Cardiac muscle cell (in vitro differentiated cells and primary cell): ENCODE data around the gene SDK2. TPM values are rescaled to one million over a fixed set of nuclear protein-coding genes. Genes with fewer than 3 reads are reported as not detected.

Experiments
- DNase-seq, 2 donors: peaks; one replicate each; pipeline versions ENCODE4 v3.0.0 to v3.0.0-alpha.2; 2010 to 2017; ENCODE audit warnings: low read depth in 1 of 2, low spot score in 1 of 2
- H3K27ac ChIP-seq: fragments of 200-600 bp; sonication (generic); 2 replicates; pipeline ENCODE4 v1.5.1; 2016
- H3K27me3 ChIP-seq: fragments of 200-600 bp; sonication (generic); 2 replicates; pipeline ENCODE4 v1.6.0; 2016; ENCODE audit warnings: control low read depth
- H3K36me3 ChIP-seq: fragments of 200-600 bp; sonication (generic); 2 replicates; pipeline ENCODE4 v1.5.1; 2016; ENCODE audit warnings: control low read depth
- H3K4me1 ChIP-seq: fragments of 200-600 bp; sonication (generic); 2 replicates; pipeline ENCODE4 v1.8.1; 2017; ENCODE audit warnings: low read depth, mild to moderate bottlenecking, mixed run types
- H3K4me3 ChIP-seq: fragments of 200-600 bp; sonication (generic); 2 replicates; pipeline ENCODE4 v1.5.1; 2016; ENCODE audit warnings: mild to moderate bottlenecking
- H3K9me3 ChIP-seq: fragments of 200-600 bp; sonication (generic); 2 replicates; pipeline ENCODE4 v1.5.1; 2017; ENCODE audit warnings: low read depth, mild to moderate bottlenecking, control low read depth
- CTCF ChIP-seq: IDR thresholded peaks from 2 replicates; pipeline ENCODE4 v1.5.1; 2012; ENCODE audit warnings: low read depth, mild to moderate bottlenecking, low read length
- polyA plus RNA-seq: library from polyadenylated mRNA; unstranded; fragments of >200 nt; fragmentation: Nextera tagmentation; extraction: Ambion mirVana; gene quantifications from 2 replicates; pipeline ENCODE4 v1.2.1, GENCODE V29; 2016
- total RNA-seq: library from RNA; depleted of rRNA; stranded (reverse); fragments of >200 nt; gene quantifications from 2 replicates; pipeline ENCODE4 v1.2.3, GENCODE V29; 2016

SDK2 gene
- total and polyA plus RNA-seq, 2 experiments from 2014 or later: 11.8 to 46.8 TPM

GRCh38 chr17:73358668-73359067 is 285.6 kb downstream of the SDK2 start:
- no peak for DNase-seq
- Histone ChIP-seq H3K4me3 (no peak overlapping the region), H3K27ac (no peak overlapping the region), H3K9me3 (no peaks in the 10 kb centered on the region), H3K4me1 (no peaks in the 10 kb centered on the region), H3K36me3 (no peaks in the 10 kb centered on the region), H3K27me3 (no peaks in the 10 kb centered on the region)
- no peak for TF ChIP-seq CTCF

GRCh38 chr17:73357981-73358380 is 286.3 kb downstream of the SDK2 start:
- Histone ChIP-seq H3K9me3 (no peaks in the 10 kb centered on the region), H3K27ac (no peak overlapping the region), H3K27me3 (no peaks in the 10 kb centered on the region), H3K36me3 (no peaks in the 10 kb centered on the region), H3K4me1 (no peaks in the 10 kb centered on the region), H3K4me3 (no peak overlapping the region)
- TF ChIP-seq CTCF: no peak
- DNase-seq: no peak

GRCh38 chr17:73357318-73357717 is 286.9 kb downstream of the SDK2 start:
- H3K36me3 ChIP-seq: no peaks in the 10 kb centered on the region
- no peak overlapping the region for H3K4me3 ChIP-seq
- no peak for TF ChIP-seq CTCF
- no peak for DNase-seq
- H3K27ac ChIP-seq: no peak overlapping the region
- H3K9me3 ChIP-seq: no peaks in the 10 kb centered on the region
- no peaks in the 10 kb centered on the region for H3K4me1 ChIP-seq
- no peaks in the 10 kb centered on the region for H3K27me3 ChIP-seq

- no peak for DNase-seq
Observed at GRCh38 chr17:73356561-73357170, 287.6 kb downstream of the SDK2 start.

GRCh38 chr17:73354423-73355284 is 289.6 kb downstream of the SDK2 start:
- no peaks in the 10 kb centered on the region for H3K36me3 ChIP-seq
- no peak for TF ChIP-seq CTCF
- no peaks in the 10 kb centered on the region for H3K4me1 ChIP-seq
- no peaks in the 10 kb centered on the region for H3K9me3 ChIP-seq
- no peak overlapping the region for H3K27ac ChIP-seq
- H3K4me3 ChIP-seq: no peak overlapping the region
- no peaks in the 10 kb centered on the region for H3K27me3 ChIP-seq
- DNase-seq: no peak

More at GRCh38 chr17:73356561-73357170, 287.6 kb downstream of the SDK2 start:
- no peaks in the 10 kb centered on the region for H3K4me1 ChIP-seq
- no peaks in the 10 kb centered on the region for H3K27me3 ChIP-seq
- no peak for TF ChIP-seq CTCF
- no peaks in the 10 kb centered on the region for H3K36me3 ChIP-seq
- no peaks in the 10 kb centered on the region for H3K9me3 ChIP-seq
- H3K27ac ChIP-seq: no peak overlapping the region
- H3K4me3 ChIP-seq: no peak overlapping the region
